D721Med (cell line): Measurements from ENCODE around the gene MYL7.

ENCODE experiments used
- DNase-seq: peaks from one replicate; pipeline ENCODE4 v3.0.0; 2011; ENCODE audit warnings: low spot score; ENCODE audit not compliant: insufficient read length
- FAIRE-seq: peaks from 2 replicates; lab custom pipeline; 2011; peaks lifted over from hg19 to GRCh38; lab: Jason Lieb, UNC
- CTCF ChIP-seq: IDR thresholded peaks from 2 replicates; pipeline ENCODE4 v1.5.1; 2012; ENCODE audit warnings: mild to moderate bottlenecking, control low read depth; ENCODE audit not compliant: insufficient read depth; ENCODE audit errors: missing control alignments

Gene MYL7

GRCh38 chr7:44094883-44095592, 46.1 kb downstream of the MYL7 start:
- no peak for TF ChIP-seq CTCF
- FAIRE-seq = no peak
- DNase-seq = no peak

GRCh38 chr7:44094365-44094764, 46.8 kb downstream of the MYL7 start:
- no peak for FAIRE-seq
- TF ChIP-seq CTCF = no peak
- no peak for DNase-seq

- FAIRE-seq (no peak), DNase-seq (no peak)
- no peak for TF ChIP-seq CTCF
Measured at GRCh38 chr7:44093102-44093641, 48.0 kb downstream of the MYL7 start.
